HCT116 (cell line): ENCODE results near the gene MYO16. TPM values are rescaled to one million over a fixed set of nuclear protein-coding genes. Genes with fewer than 3 reads are reported as not detected.

Experiments used
- ATAC-seq: fragments of 200-7000 bp; cut with Tn5 transposase; 2 replicates; pipeline ENCODE4 v1.9.1; 2020; ENCODE audit warnings: mild to moderate bottlenecking, moderate library complexity
- BruUV-seq: library from RNA; stranded (reverse); fragments of 400-500 nt; replicated peaks from 2 replicates; lab custom pipeline; 2021; lab: Mats Ljungman, UMichigan
- CTCF ChIA-PET: fragments of 300-600 bp; sonication (Branson Sonifier 250); formaldehyde crosslinking; loops from one replicate; lab custom pipeline; 2021; ENCODE audit warnings: antibody characterized with exemption; lab: Charles Lee
- POLR2A ChIA-PET: fragments of 300-600, 350-600 bp; sonication (Branson Sonifier 250); formaldehyde crosslinking; loops from one replicate; lab custom pipeline; 2021; ENCODE audit warnings: antibody characterized with exemption; lab: Charles Lee
- RAD21 ChIA-PET, 2 experiments: fragments of 300-600 bp; sonication (Branson Sonifier 250); formaldehyde crosslinking; loops; one replicate each; lab custom pipeline; 2023; ENCODE audit warnings: low total read pairs in 2 of 2; ENCODE audit not compliant: uncharacterized antibody in 2 of 2, unreplicated experiment in 2 of 2, low non-redundant PET in 1 of 2; lab: Charles Lee
- DNase-seq: peaks from one replicate; pipeline ENCODE4 v3.0.0-alpha.2; 2010; ENCODE audit warnings: low read depth, low spot score
- H2AFZ ChIP-seq: fragments of 200-600 bp; shearing (Covaris generic), sonication (generic); 2 replicates; pipeline ENCODE4 v1.6.1; 2017; ENCODE audit warnings: low read depth, mixed run types, mixed read lengths, antibody characterized with exemption, low read length; ENCODE audit not compliant: poor library complexity, severe bottlenecking
- H3K27ac ChIP-seq: 2 replicates; pipeline ENCODE4 v1.5.1; 2012; ENCODE audit warnings: low read depth, low read length
- H3K27me3 ChIP-seq: fragments of 200-600 bp; sonication (generic); 2 replicates; pipeline ENCODE4 v1.6.1; 2016; ENCODE audit warnings: mixed run types, low read length, mixed read lengths; ENCODE audit not compliant: insufficient read depth
- H3K36me3 ChIP-seq, 2 experiments: fragments of 200-500 bp in 1 of 2; fragments of 200-600 bp in 1 of 2; sonication (Bioruptor generic) in 1 of 2; sonication (generic) in 1 of 2; 2 replicates each; pipeline versions ENCODE4 v1.5.1 to v1.6.1; 2014 to 2016; ENCODE audit warnings: low read length in 2 of 2, inconsistent platforms in 1 of 2, mixed read lengths in 1 of 2, mixed run types in 1 of 2; ENCODE audit not compliant: insufficient read depth in 2 of 2, control insufficient read depth in 1 of 2
- H3K4me1 ChIP-seq, 2 experiments: fragments of 200-600 bp in 1 of 2; sonication (generic) in 1 of 2; 2 replicates each; pipeline versions ENCODE4 v1.5.1 to v1.6.1; 2012 to 2017; ENCODE audit warnings: low read length in 2 of 2, inconsistent platforms in 1 of 2, mild to moderate bottlenecking in 1 of 2, mixed read lengths in 1 of 2, mixed run types in 1 of 2, moderate library complexity in 1 of 2; ENCODE audit not compliant: insufficient read depth in 2 of 2, control insufficient read depth in 1 of 2
- H3K4me2 ChIP-seq: fragments of 200-600 bp; sonication (generic); 2 replicates; pipeline ENCODE4 v1.6.1; 2017; ENCODE audit warnings: mixed run types, low read length, mixed read lengths
- H3K4me3 ChIP-seq, 2 experiments: fragments of 200-600 bp in 1 of 2; sonication (generic) in 1 of 2; replicated peaks in 1 of 2; 2 replicates each; pipeline ENCODE4 v1.5.1; 2011 to 2016; ENCODE audit warnings: low read length in 2 of 2, control low read depth in 1 of 2, low read depth in 1 of 2, mild to moderate bottlenecking in 1 of 2, mixed read lengths in 1 of 2, mixed run types in 1 of 2
- H3K79me2 ChIP-seq: fragments of 200-600 bp; sonication (generic); 2 replicates; pipeline ENCODE4 v1.6.1; 2017; ENCODE audit warnings: mild to moderate bottlenecking, mixed run types, low read length, moderate library complexity, mixed read lengths; ENCODE audit not compliant: insufficient read depth
- H3K9ac ChIP-seq: fragments of 200-600 bp; sonication (generic); 2 replicates; pipeline ENCODE4 v1.6.1; 2016; ENCODE audit warnings: low read length, mixed read lengths
- H3K9me2 ChIP-seq: fragments of 200-600 bp; sonication (generic), shearing (Covaris generic); 2 replicates; pipeline ENCODE4 v1.6.1; 2017; ENCODE audit warnings: mixed run types, mild to moderate bottlenecking, moderate library complexity; ENCODE audit not compliant: insufficient read depth
- H3K9me3 ChIP-seq, 2 experiments: fragments of 200-500 bp in 1 of 2; fragments of 200-600 bp in 1 of 2; sonication (Bioruptor generic) in 1 of 2; sonication (generic) in 1 of 2; 2 replicates each; pipeline ENCODE4 v1.6.1; 2014 to 2017; ENCODE audit warnings: low read length in 2 of 2, mixed read lengths in 2 of 2, inconsistent platforms in 1 of 2, low read depth in 1 of 2, mild to moderate bottlenecking in 1 of 2, mixed run types in 1 of 2, moderate library complexity in 1 of 2; ENCODE audit not compliant: control insufficient read depth in 1 of 2, insufficient read depth in 1 of 2
- H4K20me1 ChIP-seq: fragments of 200-600 bp; sonication (generic), shearing (Covaris generic); 2 replicates; pipeline ENCODE4 v1.6.1; 2017; ENCODE audit warnings: mixed run types, mild to moderate bottlenecking, moderate library complexity; ENCODE audit not compliant: insufficient read depth
- ATF3 ChIP-seq: IDR thresholded peaks from 2 replicates; pipeline ENCODE4 v1.6.1; 2012
- CBX3 ChIP-seq: IDR thresholded peaks from 2 replicates; pipeline ENCODE4 v1.6.1; 2012; ENCODE audit warnings: low read depth
- CEBPB ChIP-seq: IDR thresholded peaks from 2 replicates; pipeline ENCODE4 v1.6.1; 2012; ENCODE audit warnings: low read depth
- CTCF ChIP-seq, 3 experiments: fragments of 200-600 bp in 1 of 3; sonication (generic) in 1 of 3; IDR thresholded peaks in 2 of 3; conservative IDR thresholded peaks in 1 of 3; 2 replicates each; pipeline ENCODE4 v1.5.1; 2012 to 2017; ENCODE audit warnings: low read depth in 2 of 3, low read length in 2 of 3, antibody characterized with exemption in 1 of 3, borderline replicate concordance in 1 of 3, control low read depth in 1 of 3, mild to moderate bottlenecking in 1 of 3, mixed read lengths in 1 of 3, mixed run types in 1 of 3, moderate library complexity in 1 of 3; ENCODE audit not compliant: insufficient read depth in 1 of 3
- EGR1 ChIP-seq: IDR thresholded peaks from 2 replicates; pipeline ENCODE4 v1.6.1; 2012; ENCODE audit warnings: low read depth
- EZH2phosphoT487 ChIP-seq: fragments of 200-600 bp; IDR thresholded peaks from 2 replicates; pipeline ENCODE4 v1.6.1; 2018; ENCODE audit warnings: antibody characterized with exemption, borderline replicate concordance
- FOSL1 ChIP-seq: IDR thresholded peaks from 2 replicates; pipeline ENCODE4 v1.6.1; 2012; ENCODE audit warnings: low read depth
- JUND ChIP-seq: IDR thresholded peaks from 2 replicates; pipeline ENCODE4 v1.6.1; 2012
- POLR2A ChIP-seq: IDR thresholded peaks from 2 replicates; pipeline ENCODE4 v1.7.0; 2011; ENCODE audit warnings: borderline replicate concordance; ENCODE audit not compliant: insufficient read depth, insufficient read length; ENCODE audit errors: extremely low read depth
- RAD21 ChIP-seq: IDR thresholded peaks from 2 replicates; pipeline ENCODE4 v1.6.1; 2012; ENCODE audit warnings: low read depth, mild to moderate bottlenecking
- SIN3A ChIP-seq: IDR thresholded peaks from 2 replicates; pipeline ENCODE4 v1.6.1; 2012; ENCODE audit warnings: low read depth
- SP1 ChIP-seq: IDR thresholded peaks from 2 replicates; pipeline ENCODE4 v1.6.1; 2012; ENCODE audit warnings: low read depth
- YY1 ChIP-seq: IDR thresholded peaks from 2 replicates; pipeline ENCODE4 v1.6.1; 2011; ENCODE audit warnings: low read length, low read depth, moderate library complexity, mild to moderate bottlenecking; ENCODE audit not compliant: insufficient replicate concordance; ENCODE audit errors: extremely low read depth
- ZFX ChIP-seq: fragments of 450-650 bp; IDR thresholded peaks from 2 replicates; pipeline ENCODE4 v1.6.1; 2017
- intact Hi-C: fragments of 100-400 bp; cut with micrococcal nuclease; formaldehyde crosslinking; loops from 2 replicates; pipeline ENCODE4 v1.10.0; 2022
- total RNA-seq: library from RNA; stranded (reverse); gene quantifications from one replicate; pipeline ENCODE4 v1.2.1, GENCODE V29; 2021; ENCODE audit not compliant: unreplicated experiment

Gene MYO16
- total RNA-seq, 1 experiment from 2014 or later: 0.07 TPM

GRCh38 chr13:108700422-108701170 is 71.2 kb downstream of the MYO16 start:
- TF ChIP-seq EZH2phosphoT487: no peak
- no peak for TF ChIP-seq RAD21
- no peak for TF ChIP-seq CBX3
- TF ChIP-seq EGR1: no peak
- TF ChIP-seq CTCF (IDR thresholded peaks at IDR 0.05 in 2 of 3, conservative IDR thresholded peaks at IDR 0.05 in 1 of 3; ENCODE audit: borderline replicate concordance in 1 of 3, insufficient read depth in 1 of 3, low read depth in 2 of 3, low read length in 2 of 3): no peak
- no peak for TF ChIP-seq CEBPB
- TF ChIP-seq YY1: no peak
- no peak for TF ChIP-seq ZFX
- TF ChIP-seq SIN3A: no peak
- no peak for TF ChIP-seq FOSL1
- no peak for TF ChIP-seq POLR2A
- no peak for TF ChIP-seq ATF3
- TF ChIP-seq JUND: no peak
- TF ChIP-seq SP1: no peak
- TF ChIP-seq, all 23 proteins: peak for 0
- Histone ChIP-seq H2AFZ (no peak overlapping the region), H3K4me1 (no peaks in the 10 kb centered on the region), H3K9ac (no peak overlapping the region), H3K9me3 (peaks cover 0 to 4% of the 10 kb centered on the region in 2 experiments; a peak in 1 of 4 replicates), H3K9me2 (no peaks in the 10 kb centered on the region), H3K36me3 (no peaks in the 10 kb centered on the region), H3K4me2 (no peak overlapping the region), H3K4me3 (no peak overlapping the region), H4K20me1 (no peaks in the 10 kb centered on the region), H3K79me2 (no peaks in the 10 kb centered on the region), H3K27me3 (no peaks in the 10 kb centered on the region), H3K27ac (no peak overlapping the region)
- intact Hi-C loops: no loop called here
- no peak for DNase-seq
- POLR2A ChIA-PET: no interaction called here
- RAD21 ChIA-PET: no interaction called here
- ATAC-seq: no peak
- BruUV-seq: no TSS peak
- CTCF ChIA-PET: no interaction called here
